Measurements from ENCODE around the gene GHR. TPM values are rescaled to one million over a fixed set of nuclear protein-coding genes. Genes with fewer than 3 reads are reported as not detected.
A peak's percentile ranks its signal among the peaks of the same experiment; 100 is the strongest.

GHR gene
- polyA plus RNA-seq, 1 experiment = 0.63 TPM

GRCh38 chr5:42629284-42629683, 206.0 kb downstream of the GHR start:
- DNase-seq (ENCODE audit: low read depth, low spot score) = no peak
- CTCF ChIA-PET = no interaction called here
- Histone ChIP-seq H3K27ac (ENCODE audit: low read depth, low read length) (no peak overlapping the region), H3K9me3 (ENCODE audit: control insufficient read depth, insufficient read depth, low read length) (no peaks in the 10 kb centered on the region), H3K4me3 (ENCODE audit: low read depth, low read length) (no peak overlapping the region), H3K27me3 (ENCODE audit: control insufficient read depth, insufficient read depth, low read length) (no peaks in the 10 kb centered on the region)
- POLR2A ChIA-PET = no interaction called here
- no peak for TF ChIP-seq CTCF (IDR thresholded peaks at IDR 0.05; ENCODE audit: low read depth, low read length)

GRCh38 chr5:42631241-42631640, 208.0 kb downstream of the GHR start:
- Histone ChIP-seq H3K27me3 (ENCODE audit: control insufficient read depth, insufficient read depth, low read length) (no peaks in the 10 kb centered on the region), H3K4me3 (ENCODE audit: low read depth, low read length) (no peak overlapping the region), H3K9me3 (ENCODE audit: control insufficient read depth, insufficient read depth, low read length) (no peaks in the 10 kb centered on the region), H3K27ac (ENCODE audit: low read depth, low read length) (no peak overlapping the region)
- CTCF ChIA-PET = no interaction called here
- POLR2A ChIA-PET = no interaction called here
- TF ChIP-seq CTCF (IDR thresholded peaks at IDR 0.05; ENCODE audit: low read depth, low read length) = no peak
- no peak for DNase-seq (ENCODE audit: low read depth, low spot score)

GRCh38 chr5:42632354-42632900, 209.2 kb downstream of the GHR start:
- Histone ChIP-seq H3K27ac (ENCODE audit: low read depth, low read length) (no peak overlapping the region), H3K9me3 (ENCODE audit: control insufficient read depth, insufficient read depth, low read length) (no peaks in the 10 kb centered on the region), H3K4me3 (ENCODE audit: low read depth, low read length) (no peak overlapping the region), H3K27me3 (ENCODE audit: control insufficient read depth, insufficient read depth, low read length) (no peaks in the 10 kb centered on the region)
- ChIA-PET POLR2A (no interaction called here), CTCF (no interaction called here)
- TF ChIP-seq CTCF (IDR thresholded peaks at IDR 0.05; ENCODE audit: low read depth, low read length) = no peak
- no peak for DNase-seq (ENCODE audit: low read depth, low spot score)

- Histone ChIP-seq H3K27me3 (ENCODE audit: control insufficient read depth, insufficient read depth, low read length) (no peaks in the 10 kb centered on the region), H3K4me3 (ENCODE audit: low read depth, low read length) (no peak overlapping the region), H3K9me3 (ENCODE audit: control insufficient read depth, insufficient read depth, low read length) (no peaks in the 10 kb centered on the region), H3K27ac (ENCODE audit: low read depth, low read length) (no peak overlapping the region)
- ChIA-PET CTCF (no interaction called here), POLR2A (interaction anchor here (0.6 kb wide), 1 partner anchor 60 kb away, joined by 4 read pairs; no protein-coding TSS in a partner anchor)
- DNase-seq (ENCODE audit: low read depth, low spot score) = no peak
- no peak for TF ChIP-seq CTCF (IDR thresholded peaks at IDR 0.05; ENCODE audit: low read depth, low read length)
Measured at GRCh38 chr5:42634575-42634974, 211.3 kb downstream of the GHR start.

GRCh38 chr5:42636425-42636824, 213.2 kb downstream of the GHR start:
- Histone ChIP-seq H3K27me3 (ENCODE audit: control insufficient read depth, insufficient read depth, low read length) (no peaks in the 10 kb centered on the region), H3K9me3 (ENCODE audit: control insufficient read depth, insufficient read depth, low read length) (no peaks in the 10 kb centered on the region), H3K27ac (ENCODE audit: low read depth, low read length) (no peak overlapping the region), H3K4me3 (ENCODE audit: low read depth, low read length) (no peak overlapping the region)
- ChIA-PET CTCF (no interaction called here), POLR2A (no interaction called here)
- no peak for DNase-seq (ENCODE audit: low read depth, low spot score)
- TF ChIP-seq CTCF (IDR thresholded peaks at IDR 0.05; ENCODE audit: low read depth, low read length) = 0 out of 2 replicates have a peak, but pooled peaks have one; percentile 21
